ENCODE measurements around the gene AGAP1. TPM values are rescaled to one million over a fixed set of nuclear protein-coding genes. Genes with fewer than 3 reads are reported as not detected.

Gene AGAP1
- total and polyA plus RNA-seq, 7 donors, result 4.2 to 21.6 (median 16.6) TPM

GRCh38 chr2:235594041-235594440, 100.2 kb downstream of the AGAP1 start:
- Histone ChIP-seq H3K27me3 (ENCODE audit: insufficient read depth in 3 of 3, low read length in 2 of 3) (no peaks in the 10 kb centered on the region), H3K36me3 (ENCODE audit: insufficient read depth in 1 of 2, low read depth in 1 of 2) (no peaks in the 10 kb centered on the region), H3K9me3 (no peaks in the 10 kb centered on the region), H3K4me3 (no peak overlapping the region), H3K4me1 (no peaks in the 10 kb centered on the region), H3K27ac (no peak overlapping the region)
- peak; percentile 81 for TF ChIP-seq CTCF (IDR thresholded peaks at IDR 0.05)
- intact Hi-C loops (cut with DNase I), result loop anchor here (2.0 to 10.0 kb wide), 6 partner anchors 102 to 1039 kb away; partner anchors contain the start of gene AGAP1 (in 1 of the 2)
- WGBS, 3 donors, result 11 to 16% (median 13%) methylated on average over 3 of the region's 3 CpGs
- ATAC-seq (peak; percentile 52 to 82 (median 65)), DNase-seq (no peak)

GRCh38 chr2:235594964-235595363, 101.1 kb downstream of the AGAP1 start:
- no peak overlapping the region for H3K27ac ChIP-seq
- ATAC-seq (peak in 1 of 4 donors; percentile 18), DNase-seq (no peak)
- H3K9me3 ChIP-seq, result no peaks in the 10 kb centered on the region
- TF ChIP-seq CTCF (IDR thresholded peaks at IDR 0.05), result no peak
- H3K27me3 ChIP-seq (ENCODE audit: insufficient read depth in 3 of 3, low read length in 2 of 3), result no peaks in the 10 kb centered on the region
- H3K36me3 ChIP-seq (ENCODE audit: insufficient read depth in 1 of 2, low read depth in 1 of 2), result no peaks in the 10 kb centered on the region
- no peaks in the 10 kb centered on the region for H3K4me1 ChIP-seq
- intact Hi-C loops (cut with DNase I), result loop anchor here (2.0 to 10.0 kb wide), 7 partner anchors 77 to 1040 kb away; partner anchors contain the start of gene AGAP1 (in 1 of the 2)
- 73 to 78% (median 75%) methylated on average over 8 of the region's 8 CpGs for WGBS, 3 donors
- H3K4me3 ChIP-seq, result no peak overlapping the region

- no peaks in the 10 kb centered on the region for H3K9me3 ChIP-seq
- no peak overlapping the region for H3K27ac ChIP-seq
- WGBS, 3 donors, result 27 to 34% (median 27%) methylated on average over 10 of the region's 10 CpGs
- peak; percentile 68 to 80 for DNase-seq
- intact Hi-C loops (cut with DNase I), result loop anchor here (1.0 to 10.0 kb wide), 6 partner anchors 75 to 1041 kb away; no protein-coding TSS in a partner anchor
- peak; percentile 57 to 89 (median 74) for ATAC-seq
- H3K4me1 ChIP-seq, result no peaks in the 10 kb centered on the region
- H3K36me3 ChIP-seq (ENCODE audit: insufficient read depth in 1 of 2, low read depth in 1 of 2), result no peaks in the 10 kb centered on the region
- H3K27me3 ChIP-seq (ENCODE audit: insufficient read depth in 3 of 3, low read length in 2 of 3), result no peaks in the 10 kb centered on the region
- H3K4me3 ChIP-seq, result no peak overlapping the region
- peak; percentile 89 for TF ChIP-seq CTCF (IDR thresholded peaks at IDR 0.05)
These were observed 101.7 kb downstream of the AGAP1 start for GRCh38 chr2:235595422-235596010.

GRCh38 chr2:235596272-235596671, 102.4 kb downstream of the AGAP1 start:
- Histone ChIP-seq H3K4me1 (no peaks in the 10 kb centered on the region), H3K27me3 (ENCODE audit: insufficient read depth in 3 of 3, low read length in 2 of 3) (no peaks in the 10 kb centered on the region), H3K9me3 (no peaks in the 10 kb centered on the region), H3K36me3 (ENCODE audit: insufficient read depth in 1 of 2, low read depth in 1 of 2) (no peaks in the 10 kb centered on the region), H3K4me3 (no peak overlapping the region), H3K27ac (no peak overlapping the region)
- WGBS, 3 donors, result 97 to 98% (median 97%) methylated on average over 4 of the region's 4 CpGs
- TF ChIP-seq CTCF (IDR thresholded peaks at IDR 0.05), result no peak
- intact Hi-C loops (cut with DNase I), result loop anchor here (1.0 to 10.0 kb wide), 4 partner anchors 75 to 1041 kb away; no protein-coding TSS in a partner anchor
- ATAC-seq (no peak), DNase-seq (no peak)
